NCI-H1694 (cell line): ENCODE measurements around the gene SLC31A1.

Experiments used
- DNase-seq: peaks from one replicate; lab custom pipeline; 2025; lab: John Stamatoyannopoulos, UW

The SLC31A1 gene

GRCh38 chr9:113302792-113303418 lies 81.6 kb downstream of the SLC31A1 start, which contains the start of gene RNF183:
Gene RNF183 (minus strand): TSS chr9:113303376. CDS start chr9:113298184, 5,192 bp downstream.
- DNase-seq, result no peak

GRCh38 chr9:113306566-113306965 lies 85.2 kb downstream of the SLC31A1 start:
- no peak for DNase-seq

GRCh38 chr9:113307396-113307975 lies 86.1 kb downstream of the SLC31A1 start:
- DNase-seq, result no peak

- peak; percentile 14 for DNase-seq
These were observed 88.0 kb downstream of the SLC31A1 start for GRCh38 chr9:113309204-113309813.

- no peak for DNase-seq
These were observed 89.2 kb downstream of the SLC31A1 start for GRCh38 chr9:113310538-113310937.

- no peak for DNase-seq
These were observed 90.6 kb downstream of the SLC31A1 start for GRCh38 chr9:113311961-113312360.

- no peak for DNase-seq
These were observed 91.9 kb downstream of the SLC31A1 start for GRCh38 chr9:113313261-113313660.
